ENCODE results near the gene INPP4B. TPM values are rescaled to one million over a fixed set of nuclear protein-coding genes. Genes with fewer than 3 reads are reported as not detected.
"Not testable (repeated sequence)": the region's sequence is repeated elsewhere in the genome, so short reads cannot be mapped to it uniquely, and the experiment has no call there.

The INPP4B gene
- total and polyA plus RNA-seq, 2 experiments from 2014 or later = 20.3 to 27.5 TPM

- no peaks in the 10 kb centered on the region for H4K20me1 ChIP-seq (ENCODE audit: insufficient read depth)
- no peak overlapping the region for H3K9ac ChIP-seq
- no peak overlapping the region for H3K4me3 ChIP-seq
- no peak for DNase-seq
- no peaks in the 10 kb centered on the region for H3K36me3 ChIP-seq (ENCODE audit: low read depth)
- H3K4me2 ChIP-seq (ENCODE audit: unreplicated experiment) = no peak overlapping the region
- no peaks in the 10 kb centered on the region for H3F3A ChIP-seq (ENCODE audit: insufficient read depth)
- no peaks in the 10 kb centered on the region for H3K9me3 ChIP-seq (ENCODE audit: low read depth)
- in situ Hi-C loops (cut with MboI) = no loop called here
- H2AFZ ChIP-seq = no peak overlapping the region
- H3K27me3 ChIP-seq (replicated peaks; ENCODE audit: insufficient read depth) = no peaks in the 10 kb centered on the region
- H3K27ac ChIP-seq = no peak overlapping the region
- peaks cover 18% of the 10 kb centered on the region for H3K4me1 ChIP-seq (ENCODE audit: insufficient read depth)
- 96% methylated on average over 2 of the region's 2 CpGs for WGBS, 2 experiments (ENCODE audit: low coverage in 1 of 2, low lambda C conversion rate in 2 of 2, missing lambda C conversion rate in 2 of 2)
- TF ChIP-seq EZH2phosphoT487 (IDR thresholded peaks at IDR 0.05; ENCODE audit: insufficient read depth, low read depth) (no peak), EZH2 (IDR thresholded peaks at IDR 0.05; ENCODE audit: insufficient read depth, poor library complexity, severe bottlenecking) (no peak)
- H3K9me2 ChIP-seq (ENCODE audit: insufficient read depth) = no peaks in the 10 kb centered on the region
- no peaks in the 10 kb centered on the region for H3K79me2 ChIP-seq (ENCODE audit: insufficient read depth)
These were observed 762.8 kb downstream of the INPP4B start for GRCh38 chr4:142083264-142083663.

GRCh38 chr4:142081025-142081424 is 765.1 kb downstream of the INPP4B start:
- 92 to 93% methylated on average over 4 of the region's 4 CpGs for WGBS, 2 experiments (ENCODE audit: low coverage in 1 of 2, low lambda C conversion rate in 2 of 2, missing lambda C conversion rate in 2 of 2)
- H3K4me1 ChIP-seq (ENCODE audit: insufficient read depth) = peaks cover 7% of the 10 kb centered on the region
- H3K79me2 ChIP-seq (ENCODE audit: insufficient read depth) = no peaks in the 10 kb centered on the region
- no peaks in the 10 kb centered on the region for H3K9me3 ChIP-seq (ENCODE audit: low read depth)
- H4K20me1 ChIP-seq (ENCODE audit: insufficient read depth) = no peaks in the 10 kb centered on the region
- no peak overlapping the region for H3K27ac ChIP-seq
- no peak overlapping the region for H3K4me3 ChIP-seq
- no peaks in the 10 kb centered on the region for H3K9me2 ChIP-seq (ENCODE audit: insufficient read depth)
- H3K27me3 ChIP-seq (replicated peaks; ENCODE audit: insufficient read depth) = no peaks in the 10 kb centered on the region
- no peaks in the 10 kb centered on the region for H3K36me3 ChIP-seq (ENCODE audit: low read depth)
- no peak for DNase-seq
- in situ Hi-C loops (cut with MboI) = no loop called here
- no peak overlapping the region for H3K9ac ChIP-seq
- H2AFZ ChIP-seq = no peak overlapping the region
- no peak for TF ChIP-seq EZH2 (IDR thresholded peaks at IDR 0.05; ENCODE audit: insufficient read depth, poor library complexity, severe bottlenecking)
- no peak for TF ChIP-seq EZH2phosphoT487 (IDR thresholded peaks at IDR 0.05; ENCODE audit: insufficient read depth, low read depth)
- H3F3A ChIP-seq (ENCODE audit: insufficient read depth) = no peaks in the 10 kb centered on the region
- no peak overlapping the region for H3K4me2 ChIP-seq (ENCODE audit: unreplicated experiment)

- 95 to 98% methylated on average over 1 of the region's 1 CpG for WGBS, 2 experiments (ENCODE audit: low coverage in 1 of 2, low lambda C conversion rate in 2 of 2, missing lambda C conversion rate in 2 of 2)
- no peak overlapping the region for H3K4me2 ChIP-seq (ENCODE audit: unreplicated experiment)
- no peak overlapping the region for H3K9ac ChIP-seq
- no peak overlapping the region for H3K27ac ChIP-seq
- DNase-seq = no peak
- H3K4me1 ChIP-seq (ENCODE audit: insufficient read depth) = peaks cover 7% of the 10 kb centered on the region
- no peaks in the 10 kb centered on the region for H3K9me2 ChIP-seq (ENCODE audit: insufficient read depth)
- in situ Hi-C loops (cut with MboI) = no loop called here
- H3K9me3 ChIP-seq (ENCODE audit: low read depth) = no peaks in the 10 kb centered on the region
- H3K4me3 ChIP-seq = no peak overlapping the region
- no peaks in the 10 kb centered on the region for H3K36me3 ChIP-seq (ENCODE audit: low read depth)
- no peaks in the 10 kb centered on the region for H4K20me1 ChIP-seq (ENCODE audit: insufficient read depth)
- TF ChIP-seq EZH2phosphoT487 (IDR thresholded peaks at IDR 0.05; ENCODE audit: insufficient read depth, low read depth) (no peak), EZH2 (IDR thresholded peaks at IDR 0.05; ENCODE audit: insufficient read depth, poor library complexity, severe bottlenecking) (no peak)
- no peaks in the 10 kb centered on the region for H3F3A ChIP-seq (ENCODE audit: insufficient read depth)
- no peaks in the 10 kb centered on the region for H3K27me3 ChIP-seq (replicated peaks; ENCODE audit: insufficient read depth)
- no peak overlapping the region for H2AFZ ChIP-seq
- no peaks in the 10 kb centered on the region for H3K79me2 ChIP-seq (ENCODE audit: insufficient read depth)
These were observed 766.1 kb downstream of the INPP4B start for GRCh38 chr4:142079959-142080358.

GRCh38 chr4:142077048-142077447 is 769.1 kb downstream of the INPP4B start:
- H3K27me3 ChIP-seq (replicated peaks; ENCODE audit: insufficient read depth) = no peaks in the 10 kb centered on the region
- H3K4me2 ChIP-seq (ENCODE audit: unreplicated experiment) = no peak overlapping the region
- DNase-seq = no peak
- TF ChIP-seq EZH2phosphoT487 (IDR thresholded peaks at IDR 0.05; ENCODE audit: insufficient read depth, low read depth) = no peak
- TF ChIP-seq EZH2 (IDR thresholded peaks at IDR 0.05; ENCODE audit: insufficient read depth, poor library complexity, severe bottlenecking) = no peak
- no peaks in the 10 kb centered on the region for H3K4me1 ChIP-seq (ENCODE audit: insufficient read depth)
- no peak overlapping the region for H3K27ac ChIP-seq
- no peaks in the 10 kb centered on the region for H3K79me2 ChIP-seq (ENCODE audit: insufficient read depth)
- H3K4me3 ChIP-seq = no peak overlapping the region
- no peaks in the 10 kb centered on the region for H3K9me3 ChIP-seq (ENCODE audit: low read depth)
- no peak overlapping the region for H2AFZ ChIP-seq
- no peaks in the 10 kb centered on the region for H3K36me3 ChIP-seq (ENCODE audit: low read depth)
- in situ Hi-C loops (cut with MboI) = no loop called here
- H3F3A ChIP-seq (ENCODE audit: insufficient read depth) = no peaks in the 10 kb centered on the region
- 48 to 50% methylated on average over 2 of the region's 2 CpGs for WGBS, 2 experiments (ENCODE audit: low coverage in 1 of 2, low lambda C conversion rate in 2 of 2, missing lambda C conversion rate in 2 of 2)
- no peaks in the 10 kb centered on the region for H3K9me2 ChIP-seq (ENCODE audit: insufficient read depth)
- H3K9ac ChIP-seq = no peak overlapping the region
- H4K20me1 ChIP-seq (ENCODE audit: insufficient read depth) = no peaks in the 10 kb centered on the region

- not testable (repeated sequence) for H3K79me2 ChIP-seq (ENCODE audit: insufficient read depth)
These were observed 777.8 kb downstream of the INPP4B start for GRCh38 chr4:142068304-142068703.

GRCh38 chr4:142066562-142066961 is 779.5 kb downstream of the INPP4B start:
- H3K9ac ChIP-seq; H3K79me2 ChIP-seq (ENCODE audit: insufficient read depth); H3K4me2 ChIP-seq (ENCODE audit: unreplicated experiment); H3K27ac ChIP-seq; H4K20me1 ChIP-seq (ENCODE audit: insufficient read depth); H3K9me2 ChIP-seq (ENCODE audit: insufficient read depth); H3K9me3 ChIP-seq (ENCODE audit: low read depth); DNase-seq; H3K4me3 ChIP-seq; in situ Hi-C loops (cut with MboI); H3K36me3 ChIP-seq (ENCODE audit: low read depth); H3K4me1 ChIP-seq (ENCODE audit: insufficient read depth); H3K27me3 ChIP-seq (replicated peaks; ENCODE audit: insufficient read depth); H3F3A ChIP-seq (ENCODE audit: insufficient read depth); H2AFZ ChIP-seq: not testable (repeated sequence)
- 84 to 89% methylated on average over 8 of the region's 8 CpGs for WGBS, 2 experiments (ENCODE audit: low coverage in 1 of 2, low lambda C conversion rate in 2 of 2, missing lambda C conversion rate in 2 of 2)

More at GRCh38 chr4:142068304-142068703, 777.8 kb downstream of the INPP4B start:
- H3K27me3 ChIP-seq (replicated peaks; ENCODE audit: insufficient read depth); H2AFZ ChIP-seq; H3K9me3 ChIP-seq (ENCODE audit: low read depth); H4K20me1 ChIP-seq (ENCODE audit: insufficient read depth); H3K36me3 ChIP-seq (ENCODE audit: low read depth); H3K4me3 ChIP-seq; H3K27ac ChIP-seq; H3K4me1 ChIP-seq (ENCODE audit: insufficient read depth); H3F3A ChIP-seq (ENCODE audit: insufficient read depth); in situ Hi-C loops (cut with MboI); DNase-seq; H3K9ac ChIP-seq; H3K9me2 ChIP-seq (ENCODE audit: insufficient read depth); H3K4me2 ChIP-seq (ENCODE audit: unreplicated experiment): not testable (repeated sequence)
- WGBS, 2 experiments (ENCODE audit: low coverage in 1 of 2, low lambda C conversion rate in 2 of 2, missing lambda C conversion rate in 2 of 2) = 93 to 94% methylated on average over 2 of the region's 2 CpGs

Measured in GM23248 (cell line).